MCF 10A (cell line): Measurements from ENCODE around the gene ADGRD1. TPM values are rescaled to one million over a fixed set of nuclear protein-coding genes. Genes with fewer than 3 reads are reported as not detected.

Experiments
- BruUV-seq: library from RNA; stranded (reverse); fragments of 400-500 nt; replicated peaks from 2 replicates; lab custom pipeline; 2021; lab: Mats Ljungman, UMichigan
- CTCF ChIA-PET: fragments of 300-600 bp; sonication (Branson Sonifier 250); formaldehyde crosslinking; extraction: SDS; loops from one replicate; lab custom pipeline; 2021; ENCODE audit warnings: antibody characterized with exemption, inconsistent platforms; lab: Yijun Ruan, JAX
- POLR2A ChIA-PET: fragments of 300-600, 350-650 bp; sonication (Branson Sonifier 250); formaldehyde crosslinking; extraction: SDS; loops from one replicate; lab custom pipeline; 2020; ENCODE audit warnings: antibody characterized with exemption, inconsistent platforms; lab: Yijun Ruan, JAX
- DNase-seq: peaks from one replicate; pipeline ENCODE4 v3.0.0-alpha.2; 2018; ENCODE audit not compliant: unreplicated experiment
- H3K27ac Mint-ChIP-seq: one replicate; pipeline ENCODE4 v1.8.0; 2022; ENCODE audit warnings: mild to moderate bottlenecking, low read depth, mixed read lengths; ENCODE audit not compliant: unreplicated experiment
- H3K27me3 Mint-ChIP-seq: one replicate; pipeline ENCODE4 v1.8.0; 2022; ENCODE audit warnings: mixed read lengths; ENCODE audit not compliant: insufficient read depth, unreplicated experiment
- H3K36me3 Mint-ChIP-seq: one replicate; pipeline ENCODE4 v1.8.0; 2022; ENCODE audit warnings: mild to moderate bottlenecking, moderate library complexity, mixed read lengths; ENCODE audit not compliant: insufficient read depth, unreplicated experiment
- H3K4me1 Mint-ChIP-seq: one replicate; pipeline ENCODE4 v1.8.0; 2022; ENCODE audit warnings: mixed read lengths; ENCODE audit not compliant: insufficient read depth, unreplicated experiment
- H3K4me3 Mint-ChIP-seq: one replicate; pipeline ENCODE4 v1.8.0; 2022; ENCODE audit warnings: mild to moderate bottlenecking, moderate library complexity, mixed read lengths; ENCODE audit not compliant: unreplicated experiment
- H3K9me3 Mint-ChIP-seq: one replicate; pipeline ENCODE4 v1.8.0; 2022; ENCODE audit warnings: mixed read lengths; ENCODE audit not compliant: unreplicated experiment
- CTCF ChIP-seq: fragments of 200-600 bp; IDR thresholded peaks from one replicate; pipeline ENCODE4 v1.8.0; 2022; ENCODE audit warnings: antibody characterized with exemption, mild to moderate bottlenecking; ENCODE audit not compliant: unreplicated experiment
- intact Hi-C: fragments of 100-400 bp; cut with micrococcal nuclease; formaldehyde crosslinking; loops from 2 replicates; pipeline ENCODE4 v1.14.1; 2022
- total RNA-seq: library from RNA; stranded (reverse); gene quantifications from 2 replicates; pipeline ENCODE4 v1.2.3, GENCODE V29; 2022

ADGRD1 gene
- total RNA-seq, 1 experiment from 2014 or later, result 0.68 TPM

- H3K36me3 Mint-ChIP-seq, result no peaks in the 10 kb centered on the region
- H3K4me3 Mint-ChIP-seq, result no peak overlapping the region
- H3K27me3 Mint-ChIP-seq, result peaks cover 59% of the 10 kb centered on the region
- ChIA-PET CTCF (no interaction called here), POLR2A (no interaction called here)
- H3K9me3 Mint-ChIP-seq, result no peaks in the 10 kb centered on the region
- intact Hi-C loops, result no loop called here
- no TSS peak for BruUV-seq
- H3K4me1 Mint-ChIP-seq, result no peaks in the 10 kb centered on the region
- TF ChIP-seq CTCF, result no peak
- DNase-seq, result no peak
- no peak overlapping the region for H3K27ac Mint-ChIP-seq
These were observed 53.5 kb downstream of the ADGRD1 start for GRCh38 chr12:131007031-131007739.

DNA sequence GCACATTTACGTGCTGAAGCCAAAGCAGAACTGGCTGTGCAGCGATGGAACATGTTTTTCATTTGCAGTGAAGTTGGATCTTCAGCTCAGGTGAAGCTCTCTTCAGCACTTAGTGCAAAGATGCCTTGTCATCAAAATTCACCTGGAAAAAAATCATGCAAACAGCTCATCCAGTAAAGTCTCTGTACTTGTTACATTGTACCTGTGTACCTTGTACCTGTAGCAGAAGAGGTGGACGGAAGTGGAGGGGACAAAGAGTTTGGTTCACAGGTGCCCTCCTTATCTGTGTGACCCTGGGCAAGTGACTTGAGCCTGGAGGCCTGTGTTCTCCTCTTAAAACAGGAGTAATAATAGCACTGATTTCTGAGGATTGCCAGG is 54.0 kb downstream of the ADGRD1 start:
- Mint-ChIP-seq H3K36me3 (no peaks in the 10 kb centered on the region), H3K27ac (no peak overlapping the region), H3K4me1 (no peaks in the 10 kb centered on the region), H3K9me3 (no peaks in the 10 kb centered on the region), H3K27me3 (peaks cover 59% of the 10 kb centered on the region), H3K4me3 (no peak overlapping the region)
- intact Hi-C loops, result no loop called here
- ChIA-PET CTCF (no interaction called here), POLR2A (no interaction called here)
- no TSS peak for BruUV-seq
- no peak for DNase-seq
- no peak for TF ChIP-seq CTCF

- ChIA-PET CTCF (no interaction called here), POLR2A (no interaction called here)
- H3K36me3 Mint-ChIP-seq, result no peaks in the 10 kb centered on the region
- H3K4me1 Mint-ChIP-seq, result no peaks in the 10 kb centered on the region
- intact Hi-C loops, result no loop called here
- H3K27me3 Mint-ChIP-seq, result peaks cover 59% of the 10 kb centered on the region
- H3K9me3 Mint-ChIP-seq, result no peaks in the 10 kb centered on the region
- DNase-seq, result no peak
- BruUV-seq, result no TSS peak
- no peak overlapping the region for H3K27ac Mint-ChIP-seq
- H3K4me3 Mint-ChIP-seq, result no peak overlapping the region
- no peak for TF ChIP-seq CTCF
These were observed 54.6 kb downstream of the ADGRD1 start for GRCh38 chr12:131008131-131008912.

- no TSS peak for BruUV-seq
- Mint-ChIP-seq H3K27ac (no peak overlapping the region), H3K36me3 (no peaks in the 10 kb centered on the region), H3K4me3 (no peak overlapping the region), H3K27me3 (peaks cover 61% of the 10 kb centered on the region), H3K4me1 (no peaks in the 10 kb centered on the region), H3K9me3 (no peaks in the 10 kb centered on the region)
- no peak for TF ChIP-seq CTCF
- ChIA-PET CTCF (no interaction called here), POLR2A (no interaction called here)
- intact Hi-C loops, result no loop called here
- DNase-seq, result no peak
These were observed 55.2 kb downstream of the ADGRD1 start for GRCh38 chr12:131008913-131009270.
